GM15510 (cell line): Measurements from ENCODE around the gene TPO.

Experiments
- POLR2A ChIP-seq: IDR thresholded peaks from 3 replicates; pipeline ENCODE4 v1.6.1; 2011; ENCODE audit warnings: borderline replicate concordance; ENCODE audit not compliant: insufficient read length; ENCODE audit errors: extremely low read depth

Gene TPO

DNA sequence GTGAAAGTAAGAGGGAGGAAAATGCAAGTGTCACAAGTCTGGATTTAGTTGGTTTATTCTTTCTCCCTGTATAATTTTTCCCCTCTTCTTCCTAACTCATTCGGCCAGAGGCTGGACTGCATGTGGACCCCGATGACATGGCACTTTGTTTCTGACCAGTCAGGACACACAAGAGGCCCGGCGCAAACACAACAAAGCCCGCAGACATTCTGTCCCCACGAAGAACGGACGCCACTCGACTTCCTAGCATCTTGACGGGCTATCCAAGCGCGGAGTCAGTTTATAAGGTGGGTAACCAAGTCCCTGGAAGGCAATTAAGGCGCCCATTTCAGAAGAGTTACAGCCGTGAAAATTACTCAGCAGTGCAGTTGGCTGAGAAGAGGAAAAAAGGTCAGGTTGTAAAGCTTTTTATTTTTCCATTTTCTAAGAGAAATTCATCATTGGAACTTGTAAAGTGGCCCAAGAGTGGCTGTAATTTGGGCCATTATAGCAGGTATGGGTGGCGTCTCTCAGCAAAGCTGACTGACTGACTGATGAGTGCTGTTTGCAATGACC is at the start of gene TPO:
TSS of gene TPO (plus strand) at position 308 of the 555 bp plus-strand sequence. CDS start 946 bp downstream, outside the sequence.
- TF ChIP-seq POLR2A: no peak

- no peak for TF ChIP-seq POLR2A
Measured at GRCh38 chr2:1366546-1367134, 46.6 kb upstream of the TPO start.

GRCh38 chr2:1367601-1368000 is 45.7 kb upstream of the TPO start:
- no peak for TF ChIP-seq POLR2A

- TF ChIP-seq POLR2A: no peak
Measured at GRCh38 chr2:1369905-1370304, 43.4 kb upstream of the TPO start.

DNA sequence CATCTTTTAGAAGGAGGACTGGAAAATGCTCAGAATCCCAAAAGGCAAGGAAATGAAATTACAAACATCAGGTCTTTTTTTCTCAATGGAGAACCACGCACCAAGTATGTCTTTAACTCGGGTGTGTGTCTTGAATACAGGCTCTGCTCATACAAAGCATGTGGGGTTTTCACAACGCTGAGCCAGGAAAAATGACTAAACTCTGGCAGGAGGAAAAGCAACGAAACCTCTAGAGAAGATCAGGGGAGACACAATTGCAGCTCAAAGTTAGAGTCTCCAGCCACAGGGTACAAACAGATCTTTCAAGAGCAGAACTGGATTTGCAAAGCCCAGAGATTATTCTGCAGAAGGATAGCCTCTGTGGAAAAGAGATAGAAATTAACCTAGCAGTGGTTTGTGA is 42.8 kb upstream of the TPO start:
- no peak for TF ChIP-seq POLR2A

GRCh38 chr2:1371082-1371481 is 42.2 kb upstream of the TPO start:
- no peak for TF ChIP-seq POLR2A

GRCh38 chr2:1373830-1374229 is 39.4 kb upstream of the TPO start:
- no peak for TF ChIP-seq POLR2A

GRCh38 chr2:1374287-1374686 is 39.0 kb upstream of the TPO start:
- no peak for TF ChIP-seq POLR2A

- no peak for TF ChIP-seq POLR2A
Measured at GRCh38 chr2:1375794-1376193, 37.5 kb upstream of the TPO start.

DNA sequence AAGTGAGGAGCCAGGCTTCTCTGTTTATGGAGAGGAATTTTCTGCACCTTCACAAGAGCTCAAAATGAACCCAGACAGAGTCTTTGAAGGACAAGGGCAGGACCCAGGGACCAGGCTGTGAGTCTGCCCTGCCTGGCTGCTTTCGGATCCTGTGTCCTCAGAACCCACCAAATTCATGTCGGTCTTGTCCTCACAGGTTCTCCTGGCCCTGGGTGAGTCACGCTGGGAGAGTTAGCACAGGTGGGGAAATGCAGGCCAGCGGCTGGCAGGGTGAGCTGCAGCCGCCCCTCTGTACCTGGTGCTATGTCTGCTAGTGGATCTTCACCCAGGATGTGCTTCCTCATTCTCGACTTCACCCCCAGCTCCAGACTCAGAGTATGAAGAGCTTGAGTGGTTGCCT is 35.8 kb upstream of the TPO start:
- TF ChIP-seq POLR2A: no peak

GRCh38 chr2:1378456-1379150 is 34.7 kb upstream of the TPO start:
- TF ChIP-seq POLR2A: no peak

- TF ChIP-seq POLR2A: no peak
Measured at GRCh38 chr2:1381644-1382043, 31.6 kb upstream of the TPO start.

- no peak for TF ChIP-seq POLR2A
Measured at GRCh38 chr2:1393321-1393720, 19.9 kb upstream of the TPO start.

DNA sequence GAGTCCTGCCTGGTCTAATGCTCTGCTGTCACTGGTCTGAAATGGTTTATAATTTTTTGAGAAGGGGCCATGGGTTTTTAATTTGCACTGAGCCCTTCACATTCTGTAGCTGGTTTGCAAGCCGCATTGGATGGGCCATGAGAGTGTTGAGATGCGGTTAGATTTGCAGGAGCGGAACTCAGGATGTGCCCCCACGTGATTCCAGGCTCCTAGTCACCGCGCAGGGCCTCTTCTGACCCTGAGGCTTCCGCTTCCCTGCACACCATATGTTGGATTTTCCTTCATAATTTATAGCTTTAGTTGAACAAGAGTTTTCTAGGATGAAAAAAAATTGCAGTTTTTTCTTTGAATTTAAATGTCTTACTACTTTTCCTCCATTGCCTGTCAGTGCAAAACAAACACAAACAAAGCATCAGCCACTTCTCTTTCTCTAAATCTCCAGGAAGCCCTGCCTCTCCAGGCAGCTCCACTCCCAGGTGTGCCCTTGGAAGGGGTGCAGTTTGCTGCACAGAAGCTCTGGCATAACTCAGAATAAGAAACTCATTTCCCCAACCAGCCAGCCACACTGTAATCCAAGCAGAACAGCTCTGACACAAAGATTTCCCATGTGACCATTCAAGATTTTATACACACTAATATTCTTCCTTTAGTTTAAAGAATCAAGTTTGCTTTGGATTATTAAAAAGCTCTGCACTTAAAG is 18.4 kb upstream of the TPO start:
- no peak for TF ChIP-seq POLR2A

GRCh38 chr2:1397350-1397749 is 15.9 kb upstream of the TPO start:
- no peak for TF ChIP-seq POLR2A
